ENCODE results near the gene CTSK.

GRCh38 chr1:150793221-150793620 is 14.8 kb downstream of the CTSK start:
- no peak for TF ChIP-seq POLR2A (IDR thresholded peaks at IDR 0.05)
- no peak for TF ChIP-seq POLR2AphosphoS5 (IDR thresholded peaks at IDR 0.05)
- TF ChIP-seq CTCF (IDR thresholded peaks at IDR 0.05): no peak
